ENCODE measurements around the gene TRIM8.

TRIM8 gene

DNA sequence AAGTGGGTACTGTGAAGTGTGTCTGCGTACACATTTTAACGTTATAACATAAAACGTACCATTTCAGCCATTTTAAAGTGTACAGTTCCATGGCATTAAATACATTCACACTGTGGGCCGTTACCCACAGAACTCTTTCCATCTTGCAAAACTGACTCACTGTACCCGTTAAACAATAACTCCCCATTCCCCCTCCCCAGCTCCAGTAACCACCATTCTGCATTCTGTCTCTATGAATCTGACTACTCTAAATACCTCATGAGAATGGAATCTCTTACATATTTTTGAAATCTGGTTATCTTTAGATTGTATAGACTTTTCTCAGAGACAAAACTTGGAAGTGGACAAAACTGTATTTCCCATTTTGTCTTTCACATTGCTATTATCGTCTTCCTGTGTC lies 60.6 kb downstream of the TRIM8 start:
- no peak for DNase-seq

DNA sequence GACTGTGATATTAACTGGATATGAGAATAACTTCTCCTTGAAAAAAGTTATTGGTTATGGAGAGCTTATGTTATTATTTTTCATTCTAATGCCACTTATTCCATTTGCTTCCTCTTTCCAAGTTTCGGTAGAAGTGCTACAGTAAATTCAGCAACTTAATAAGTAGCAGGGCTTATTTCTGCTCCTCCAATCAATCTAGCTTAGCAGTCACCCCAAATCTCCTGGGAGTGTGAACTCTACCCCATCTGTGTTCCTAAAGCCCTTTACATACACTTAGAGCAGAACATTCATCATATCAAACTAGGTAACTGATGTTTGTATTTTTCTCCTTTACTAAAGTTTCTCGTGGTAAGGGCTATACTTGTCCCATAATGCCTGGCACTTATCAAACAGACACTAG lies 61.3 kb downstream of the TRIM8 start:
- no peak for DNase-seq

Measured in GOT3 (cell line).